T follicular helper cell (primary cell): Measurements from ENCODE around the gene RUVBL1.
A peak's percentile ranks its signal among the peaks of the same experiment; 100 is the strongest.

Experiments
- DNase-seq: peaks from one replicate; pipeline ENCODE4 v3.0.0-alpha.2; 2020; ENCODE audit warnings: low read depth

The RUVBL1 gene

GRCh38 chr3:128067489-128067888, 56.1 kb downstream of the RUVBL1 start:
- DNase-seq: no peak

- no peak for DNase-seq
These were observed 56.9 kb downstream of the RUVBL1 start for GRCh38 chr3:128066676-128067075.

- no peak for DNase-seq
These were observed 57.5 kb downstream of the RUVBL1 start for GRCh38 chr3:128066114-128066513.

- no peak for DNase-seq
These were observed 58.6 kb downstream of the RUVBL1 start for GRCh38 chr3:128064962-128065361.

- no peak for DNase-seq
These were observed 59.7 kb downstream of the RUVBL1 start for GRCh38 chr3:128063865-128064264.

GRCh38 chr3:128062033-128062745, 61.4 kb downstream of the RUVBL1 start:
- no peak for DNase-seq

GRCh38 chr3:128060473-128061381, 62.9 kb downstream of the RUVBL1 start:
- DNase-seq: no peak

- no peak for DNase-seq
These were observed 67.4 kb downstream of the RUVBL1 start for GRCh38 chr3:128056258-128056657.

GRCh38 chr3:128054367-128054766, 69.2 kb downstream of the RUVBL1 start:
- DNase-seq: no peak

GRCh38 chr3:128053614-128054013, 70.0 kb downstream of the RUVBL1 start:
- no peak for DNase-seq

- no peak for DNase-seq
These were observed 70.8 kb downstream of the RUVBL1 start for GRCh38 chr3:128052595-128053351.

- peak; percentile 92 for DNase-seq
These were observed 71.6 kb downstream of the RUVBL1 start, which contains the start of gene SEC61A1 for GRCh38 chr3:128051837-128052594. TSS of gene SEC61A1 (plus strand) at chr3:128052437. CDS start at chr3:128052553, 116 bp downstream.

GRCh38 chr3:128051459-128051836, 72.2 kb downstream of the RUVBL1 start:
- no peak for DNase-seq

GRCh38 chr3:128050597-128050996, 73.0 kb downstream of the RUVBL1 start:
- no peak for DNase-seq

- no peak for DNase-seq
These were observed 82.3 kb downstream of the RUVBL1 start for GRCh38 chr3:128041344-128041743.

GRCh38 chr3:128040660-128041059, 83.0 kb downstream of the RUVBL1 start:
- DNase-seq: no peak

GRCh38 chr3:128040041-128040440, 83.6 kb downstream of the RUVBL1 start:
- DNase-seq: no peak

GRCh38 chr3:128036119-128036518, 87.5 kb downstream of the RUVBL1 start:
- DNase-seq: no peak

GRCh38 chr3:128033102-128033501, 90.5 kb downstream of the RUVBL1 start:
- no peak for DNase-seq
